GM23248 (cell line): ENCODE results near the gene KLHL3. TPM values are rescaled to one million over a fixed set of nuclear protein-coding genes. Genes with fewer than 3 reads are reported as not detected.

Experiments used
- DNase-seq: peaks from one replicate; pipeline ENCODE4 v3.0.0-alpha.2; 2015
- H2AFZ ChIP-seq: fragments of 200-600 bp; sonication (generic); 2 replicates; pipeline ENCODE4 v1.6.1; 2016; ENCODE audit warnings: antibody characterized with exemption
- H3F3A ChIP-seq: fragments of 200-600 bp; sonication (generic); 2 replicates; pipeline ENCODE4 v1.6.1; 2016; ENCODE audit warnings: mild to moderate bottlenecking, antibody characterized with exemption, mixed run types; ENCODE audit not compliant: insufficient read depth
- H3K27ac ChIP-seq: fragments of 200-600 bp; sonication (generic); 2 replicates; pipeline ENCODE4 v1.5.1; 2016; ENCODE audit warnings: mild to moderate bottlenecking
- H3K27me3 ChIP-seq: fragments of 200-600 bp; sonication (generic); replicated peaks from 2 replicates; pipeline ENCODE4 v1.6.1; 2016; ENCODE audit warnings: mild to moderate bottlenecking; ENCODE audit not compliant: insufficient read depth
- H3K36me3 ChIP-seq: fragments of 200-600 bp; sonication (generic); 2 replicates; pipeline ENCODE4 v1.6.1; 2016; ENCODE audit warnings: low read depth, mild to moderate bottlenecking
- H3K4me1 ChIP-seq: fragments of 200-600 bp; sonication (generic); 2 replicates; pipeline ENCODE4 v1.6.1; 2016; ENCODE audit warnings: mild to moderate bottlenecking; ENCODE audit not compliant: insufficient read depth
- H3K4me2 ChIP-seq: fragments of 200-600 bp; sonication (generic); one replicate; pipeline ENCODE4 v1.6.1; 2016; ENCODE audit warnings: mild to moderate bottlenecking; ENCODE audit not compliant: unreplicated experiment
- H3K4me3 ChIP-seq: fragments of 200-600 bp; sonication (generic); 2 replicates; pipeline ENCODE4 v1.5.1; 2016; ENCODE audit warnings: mild to moderate bottlenecking
- H3K79me2 ChIP-seq: fragments of 200-600 bp; sonication (generic); 2 replicates; pipeline ENCODE4 v1.6.1; 2016; ENCODE audit warnings: mild to moderate bottlenecking; ENCODE audit not compliant: insufficient read depth
- H3K9ac ChIP-seq: fragments of 200-600 bp; sonication (generic); 2 replicates; pipeline ENCODE4 v1.6.1; 2016; ENCODE audit warnings: mild to moderate bottlenecking
- H3K9me2 ChIP-seq: fragments of 200-600 bp; sonication (generic); 2 replicates; pipeline ENCODE4 v1.6.1; 2016; ENCODE audit warnings: mixed run types, mild to moderate bottlenecking, moderate library complexity; ENCODE audit not compliant: insufficient read depth
- H3K9me3 ChIP-seq: fragments of 200-600 bp; sonication (generic); one replicate; pipeline ENCODE4 v1.6.1; 2017; ENCODE audit warnings: low read depth
- H4K20me1 ChIP-seq: fragments of 200-600 bp; sonication (generic); 2 replicates; pipeline ENCODE4 v1.6.0; 2016; ENCODE audit not compliant: insufficient read depth
- EZH2 ChIP-seq: fragments of 200-600 bp; sonication (generic); IDR thresholded peaks from 2 replicates; pipeline ENCODE4 v1.6.1; 2018; ENCODE audit warnings: antibody characterized with exemption, mild to moderate bottlenecking; ENCODE audit not compliant: insufficient read depth, poor library complexity, severe bottlenecking
- EZH2phosphoT487 ChIP-seq: fragments of 200-600 bp; sonication (generic); IDR thresholded peaks from 2 replicates; pipeline ENCODE4 v1.6.1; 2018; ENCODE audit warnings: antibody characterized with exemption, moderate library complexity, mild to moderate bottlenecking, low read depth; ENCODE audit not compliant: insufficient read depth
- WGBS, 2 experiments: methylation state at CpG; one replicate each; pipeline ENCODE4 v1.1.6; 2015 to 2017; ENCODE audit warnings: low lambda C conversion rate in 2 of 2, low coverage in 1 of 2; ENCODE audit errors: missing lambda C conversion rate in 2 of 2; 5-methylcytosine and 5-hydroxymethylcytosine counted together
- in situ Hi-C: fragments of 300-500 bp; cut with MboI; formaldehyde crosslinking; loops from 2 replicates; pipeline ENCODE4 v1.15.0; 2020
- polyA plus RNA-seq: library from polyadenylated mRNA; unstranded; fragments of >200 nt; fragmentation: Nextera tagmentation; extraction: Ambion mirVana; gene quantifications from 2 replicates; pipeline ENCODE4 v1.2.1, GENCODE V29; 2016
- total RNA-seq: library from RNA; depleted of rRNA; stranded (reverse); fragments of >200 nt; shearing (Covaris generic); gene quantifications from 2 replicates; pipeline ENCODE4 v1.2.3, GENCODE V29; 2014

Gene KLHL3
- total and polyA plus RNA-seq, 2 experiments from 2014 or later: 1.1 to 1.3 TPM

GRCh38 chr5:137754961-137755762, 19.3 kb upstream of the KLHL3 start:
- Histone ChIP-seq H2AFZ (peak overlapping the region; percentile 93), H4K20me1 (peaks cover 8% of the 10 kb centered on the region; the same call in 1 of the 2 replicates), H3K27ac (peak overlapping the region; percentile 97), H3K4me3 (peak overlapping the region; percentile 83), H3F3A (peaks cover 9% of the 10 kb centered on the region; the same call in 1 of the 2 replicates), H3K9me2 (no peaks in the 10 kb centered on the region), H3K79me2 (peaks cover 39% of the 10 kb centered on the region), H3K36me3 (no peaks in the 10 kb centered on the region), H3K27me3 (no peaks in the 10 kb centered on the region), H3K4me1 (peaks cover 16% of the 10 kb centered on the region), H3K9ac (peak overlapping the region; percentile 98), H3K4me2 (peak overlapping the region; percentile 76), H3K9me3 (no peaks in the 10 kb centered on the region)
- in situ Hi-C loops: no loop called here
- DNase-seq: peak; percentile 67
- TF ChIP-seq EZH2phosphoT487 (no peak), EZH2 (no peak)
- WGBS, 2 experiments: 29 to 66% methylated on average over 14 to 32 of the region's 36 CpGs

GRCh38 chr5:137754188-137754960, 18.5 kb upstream of the KLHL3 start, which contains the start of gene HNRNPA0:
Gene HNRNPA0 (minus strand): TSS chr5:137754363. CDS start chr5:137754066, 297 bp downstream.
- H4K20me1 ChIP-seq: peaks cover 12% of the 10 kb centered on the region; the same call in 1 of the 2 replicates
- H3K4me2 ChIP-seq: peak within 1 kb of the TSS; percentile 100
- in situ Hi-C loops: no loop called here
- no peaks in the 10 kb centered on the region for H3K9me2 ChIP-seq
- peak within 1 kb of the TSS; percentile 93 for H2AFZ ChIP-seq
- 1% methylated on average over 40 to 72 of the region's 79 CpGs for WGBS, 2 experiments
- H3K36me3 ChIP-seq: no peaks in the 10 kb centered on the region
- H3K4me3 ChIP-seq: peak within 1 kb of the TSS; percentile 83
- TF ChIP-seq EZH2: no peak
- no peak for TF ChIP-seq EZH2phosphoT487
- H3F3A ChIP-seq: peaks cover 15% of the 10 kb centered on the region; the same call in 1 of the 2 replicates
- H3K9me3 ChIP-seq: no peaks in the 10 kb centered on the region
- peaks cover 47% of the 10 kb centered on the region for H3K79me2 ChIP-seq
- H3K4me1 ChIP-seq: peaks cover 17% of the 10 kb centered on the region
- peak within 1 kb of the TSS; percentile 98 for H3K9ac ChIP-seq
- H3K27me3 ChIP-seq: no peaks in the 10 kb centered on the region
- H3K27ac ChIP-seq: peak within 1 kb of the TSS; percentile 97
- peak; percentile 99 for DNase-seq

- Histone ChIP-seq H3K4me3 (peak overlapping the region; percentile 83), H3K4me2 (peak overlapping the region; percentile 100), H3K4me1 (peaks cover 17% of the 10 kb centered on the region), H3K27ac (peak overlapping the region; percentile 97), H3K36me3 (no peaks in the 10 kb centered on the region), H3K27me3 (no peaks in the 10 kb centered on the region), H3K9me2 (no peaks in the 10 kb centered on the region), H3F3A (peaks cover 15% of the 10 kb centered on the region; the same call in 1 of the 2 replicates), H2AFZ (0 out of 2 replicates have a peak overlapping the region, but pooled peaks have one; percentile 16), H3K79me2 (peaks cover 54% of the 10 kb centered on the region), H3K9ac (peak overlapping the region; percentile 98), H3K9me3 (no peaks in the 10 kb centered on the region), H4K20me1 (peaks cover 12% of the 10 kb centered on the region; the same call in 1 of the 2 replicates)
- peak; percentile 72 for DNase-seq
- in situ Hi-C loops: no loop called here
- 0 to 1% methylated on average over 44 to 45 of the region's 45 CpGs for WGBS, 2 experiments
- TF ChIP-seq EZH2 (no peak), EZH2phosphoT487 (no peak)
These were observed 17.9 kb upstream of the KLHL3 start for GRCh38 chr5:137753691-137754187.
